Skeletal muscle cell (primary cell): ENCODE measurements around the gene MTA3.
A peak's percentile ranks its signal among the peaks of the same experiment; 100 is the strongest.
"Not testable (repeated sequence)": the region's sequence is repeated elsewhere in the genome, so short reads cannot be mapped to it uniquely, and the experiment has no call there.

Experiments used
- DNase-seq: peaks from one replicate; pipeline ENCODE4 v3.0.0-alpha.2; 2010; ENCODE audit warnings: low read depth
- H3K4me3 ChIP-seq: 2 replicates; pipeline ENCODE4 v1.5.1; 2011; ENCODE audit warnings: low read depth, mild to moderate bottlenecking, control low read depth, low read length, moderate library complexity

The MTA3 gene

GRCh38 chr2:42566025-42566424 is 2.4 kb upstream of the MTA3 start:
- no peak for DNase-seq
- no peak overlapping the region for H3K4me3 ChIP-seq

GRCh38 chr2:42566837-42567321 is 1.6 kb upstream of the MTA3 start:
- no peak for DNase-seq
- H3K4me3 ChIP-seq: no peak overlapping the region

- H3K4me3 ChIP-seq: no peak overlapping the region
- peak; percentile 26 for DNase-seq
Measured at GRCh38 chr2:42567364-42567763, 1.1 kb upstream of the MTA3 start.

- peak overlapping the region; percentile 78 for H3K4me3 ChIP-seq
- no peak for DNase-seq
Measured at GRCh38 chr2:42567806-42568400, 529 bp upstream of the MTA3 start.

- DNase-seq: no peak
- H3K4me3 ChIP-seq: peak overlapping the region; percentile 78
Measured at GRCh38 chr2:42569116-42569711, 782 bp downstream of the MTA3 start.

GRCh38 chr2:42569883-42570282 is 1.5 kb downstream of the MTA3 start:
- DNase-seq: no peak

GRCh38 chr2:42572297-42573081 is 4.1 kb downstream of the MTA3 start:
- no peak for DNase-seq
- no peak overlapping the region for H3K4me3 ChIP-seq

More at GRCh38 chr2:42569883-42570282, 1.5 kb downstream of the MTA3 start:
- peak overlapping the region; percentile 78 for H3K4me3 ChIP-seq

- no peak for DNase-seq
- no peak overlapping the region for H3K4me3 ChIP-seq
Measured at GRCh38 chr2:42573256-42573655, 4.8 kb downstream of the MTA3 start.

- DNase-seq: no peak
- no peak overlapping the region for H3K4me3 ChIP-seq
Measured at GRCh38 chr2:42575458-42576064, 7.1 kb downstream of the MTA3 start.

GRCh38 chr2:42578621-42579020 is 10.2 kb downstream of the MTA3 start:
- no peak for DNase-seq
- H3K4me3 ChIP-seq: no peak overlapping the region

GRCh38 chr2:42581257-42581656 is 12.8 kb downstream of the MTA3 start:
- no peak overlapping the region for H3K4me3 ChIP-seq
- DNase-seq: no peak

- not testable (repeated sequence) for H3K4me3 ChIP-seq, DNase-seq
Measured at GRCh38 chr2:42584628-42585027, 16.2 kb downstream of the MTA3 start.

GRCh38 chr2:42585779-42586178 is 17.3 kb downstream of the MTA3 start:
- DNase-seq: no peak
- H3K4me3 ChIP-seq: no peak overlapping the region

- no peak for DNase-seq
- H3K4me3 ChIP-seq: no peak overlapping the region
Measured at GRCh38 chr2:42587526-42588117, 19.2 kb downstream of the MTA3 start.

GRCh38 chr2:42588121-42588520 is 19.7 kb downstream of the MTA3 start:
- H3K4me3 ChIP-seq: no peak overlapping the region
- no peak for DNase-seq

GRCh38 chr2:42590176-42590575 is 21.7 kb downstream of the MTA3 start:
- DNase-seq: no peak
- no peak overlapping the region for H3K4me3 ChIP-seq

GRCh38 chr2:42593282-42593681 is 24.9 kb downstream of the MTA3 start:
- no peak for DNase-seq
- no peak overlapping the region for H3K4me3 ChIP-seq

GRCh38 chr2:42598656-42599055 is 30.2 kb downstream of the MTA3 start:
- DNase-seq: no peak
- no peak overlapping the region for H3K4me3 ChIP-seq

GRCh38 chr2:42601076-42601475 is 32.6 kb downstream of the MTA3 start:
- DNase-seq: no peak
- H3K4me3 ChIP-seq: no peak overlapping the region
